ENCODE data around the gene AKR1C4. TPM values are rescaled to one million over a fixed set of nuclear protein-coding genes. Genes with fewer than 3 reads are reported as not detected.

The AKR1C4 gene
- total RNA-seq, result not detected in 2 replicates

DNA sequence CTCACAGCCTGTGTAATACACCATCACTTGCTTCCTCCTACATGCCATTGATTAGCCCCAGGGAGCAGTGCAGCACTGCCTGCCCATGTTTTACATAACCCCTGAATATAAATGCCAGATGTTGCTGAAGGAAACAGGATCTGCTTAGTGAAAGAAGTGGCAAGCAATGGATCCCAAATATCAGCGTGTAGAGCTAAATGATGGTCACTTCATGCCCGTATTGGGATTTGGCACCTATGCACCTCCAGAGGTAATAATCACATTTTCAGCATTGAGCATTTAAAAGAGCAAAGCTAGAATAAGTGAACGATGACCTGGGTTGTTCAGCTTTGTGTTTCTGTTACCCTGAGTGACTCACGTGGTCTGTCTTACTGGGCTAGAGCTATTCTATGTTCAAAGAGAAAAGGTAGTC is at the start of gene AKR1C4:
TSS of gene AKR1C4 (plus strand) at position 136 of the 412 bp plus-strand sequence. CDS start at position 167, 31 bp downstream.

GRCh38 chr10:5184987-5185775 is 11.5 kb upstream of the AKR1C4 start, which contains the start of gene AKR1C8:
AKR1C8 (minus strand) TSS chr10:5185150; CDS start chr10:5185104, 46 bp downstream.

Other genes starting within 250 kb of the AKR1C4 start
- gene AKR1C1, start 233.4 kb upstream of the AKR1C4 start, total RNA-seq, result 0.30 and 1.3 TPM in 2 replicates
- gene AKR1C2, start 193.0 kb upstream of the AKR1C4 start, total RNA-seq, result 0.89 and 1.6 TPM in 2 replicates
- gene AKR1C3, start 102.4 kb upstream of the AKR1C4 start, total RNA-seq, result 22.2 and 25.6 TPM in 2 replicates
- not detected in 2 replicates for gene AKR1C8, start 11.7 kb upstream of the AKR1C4 start, total RNA-seq
- gene UCN3, start 168.1 kb downstream of the AKR1C4 start, total RNA-seq, result not detected in 2 replicates
- 0.07 and 0.20 TPM in 2 replicates for gene TUBAL3, start 208.0 kb downstream of the AKR1C4 start, total RNA-seq
- 32.4 and 41.9 TPM in 2 replicates for gene NET1, start 215.7 kb downstream of the AKR1C4 start, total RNA-seq